Left lung (tissue), 10 donors: ENCODE measurements around the gene GARNL3. TPM values are rescaled to one million over a fixed set of nuclear protein-coding genes. Genes with fewer than 3 reads are reported as not detected.
A peak's percentile ranks its signal among the peaks of the same experiment; 100 is the strongest.

Source experiments
- ATAC-seq: fragments of 200-7000 bp; cut with Tn5 transposase; one replicate; pipeline ENCODE4 v1.9.1; 2020; ENCODE audit warnings: moderate library complexity
- DNase-seq, 4 donors: peaks; one replicate each; pipeline ENCODE4 v3.0.0-alpha.2; 2013 to 2020
- H3K27ac ChIP-seq, 2 donors: fragments of 200-600 bp; sonication (generic) in 1 of 2; one replicate each; pipeline versions ENCODE4 v1.5.0 to v1.8.0; 2020 to 2021
- H3K27me3 ChIP-seq, 2 donors: fragments of 200-600 bp; sonication (generic) in 1 of 2; one replicate each; pipeline versions ENCODE4 v1.5.0 to v1.8.0; 2020 to 2021
- H3K36me3 ChIP-seq, 2 donors: fragments of 200-600 bp; sonication (generic) in 1 of 2; one replicate each; pipeline versions ENCODE4 v1.5.0 to v1.8.0; 2020 to 2021
- H3K4me1 ChIP-seq, 2 donors: fragments of 200-600 bp; one replicate each; pipeline ENCODE4 v1.8.0; 2021
- H3K4me3 ChIP-seq, 2 donors: fragments of 200-600 bp; sonication (generic) in 1 of 2; one replicate each; pipeline versions ENCODE4 v1.5.0 to v1.8.0; 2020 to 2021; ENCODE audit warnings: mild to moderate bottlenecking in 1 of 2
- H3K9me3 ChIP-seq, 2 donors: fragments of 200-600 bp; sonication (generic) in 1 of 2; one replicate each; pipeline versions ENCODE4 v1.5.0 to v1.8.0; 2020 to 2021
- CTCF ChIP-seq, 2 donors: fragments of 200-600 bp; sonication (generic) in 1 of 2; IDR thresholded peaks; one replicate each; pipeline versions ENCODE4 v1.5.0 to v1.8.0; 2021; ENCODE audit warnings: antibody characterized with exemption in 2 of 2
- intact Hi-C, 2 donors: fragments of 100-400 bp; cut with DNase I; formaldehyde crosslinking; loops; one replicate each; pipeline versions ENCODE4 v1.11.2 to v1.14.2; 2022
- polyA plus RNA-seq, 6 donors: library from polyadenylated mRNA; unstranded; fragments of 120-200 nt; gene quantifications; one replicate each; pipeline ENCODE4 v1.2.1, GENCODE V29; 2013; ENCODE audit not compliant: insufficient read length in 6 of 6
- total RNA-seq, 2 donors: library from RNA; stranded (reverse); fragmentation: NEBNext Ultra II Directional; extraction: Animal tissue kit (Norgen Biotek cat#: 25700); gene quantifications; one replicate each; pipeline ENCODE4 v1.2.1, GENCODE V29; 2021
- donor health status: DM: no; HTN: yes; CAD: no.
- donor health status: DM: no; HTN: no; CAD: no.

GARNL3 gene
- total and polyA plus RNA-seq, 8 donors, result 7.4 to 40.4 (median 37.7) TPM

- intact Hi-C loops, result loop anchor here in 1 of 2 donors (10.0 kb wide), 1 partner anchor 128 kb away; no protein-coding TSS in a partner anchor
These were observed 47.7 kb upstream of the GARNL3 start for GRCh38 chr9:127216888-127217217.

GRCh38 chr9:127218818-127219217 lies 45.8 kb upstream of the GARNL3 start:
- no peak for TF ChIP-seq CTCF (IDR thresholded peaks at IDR 0.05)

More at GRCh38 chr9:127216888-127217217, 47.7 kb upstream of the GARNL3 start:
- no peaks in the 10 kb centered on the region for H3K4me1 ChIP-seq
- H3K9me3 ChIP-seq, result no peaks in the 10 kb centered on the region
- no peak overlapping the region for H3K27ac ChIP-seq
- DNase-seq, result peak in 1 of 4 donors; percentile 13
- TF ChIP-seq CTCF (IDR thresholded peaks at IDR 0.05), result no peak
- H3K36me3 ChIP-seq, result no peaks in the 10 kb centered on the region
- H3K27me3 ChIP-seq, result no peaks in the 10 kb centered on the region
- no peak for ATAC-seq
- H3K4me3 ChIP-seq, result no peak overlapping the region

GRCh38 chr9:127219520-127219919 lies 45.1 kb upstream of the GARNL3 start:
- no peaks in the 10 kb centered on the region for H3K36me3 ChIP-seq
- ATAC-seq (no peak), DNase-seq (peak in 1 of 4 donors; percentile 29)
- H3K27ac ChIP-seq, result no peak overlapping the region
- TF ChIP-seq CTCF (IDR thresholded peaks at IDR 0.05), result no peak
- H3K9me3 ChIP-seq, result no peaks in the 10 kb centered on the region
- H3K4me1 ChIP-seq, result peaks cover 0 to 5% of the 10 kb centered on the region in 2 donors
- H3K27me3 ChIP-seq, result peaks cover 0 to 11% of the 10 kb centered on the region in 2 donors
- intact Hi-C loops, result loop anchor here in 1 of 2 donors (10.0 kb wide), 1 partner anchor 125 kb away; no protein-coding TSS in a partner anchor
- H3K4me3 ChIP-seq, result no peak overlapping the region

More at GRCh38 chr9:127218818-127219217, 45.8 kb upstream of the GARNL3 start:
- Histone ChIP-seq H3K4me1 (no peaks in the 10 kb centered on the region), H3K4me3 (no peak overlapping the region), H3K27me3 (peaks cover 0 to 4% of the 10 kb centered on the region in 2 donors), H3K9me3 (no peaks in the 10 kb centered on the region), H3K36me3 (no peaks in the 10 kb centered on the region), H3K27ac (no peak overlapping the region)
- ATAC-seq (no peak), DNase-seq (no peak)
- intact Hi-C loops, result loop anchor here in 1 of 2 donors (10.0 kb wide), 1 partner anchor 126 kb away; no protein-coding TSS in a partner anchor

- Histone ChIP-seq H3K27me3 (peaks cover 0 to 25% of the 10 kb centered on the region in 2 donors), H3K4me1 (peaks cover 0 to 11% of the 10 kb centered on the region in 2 donors), H3K4me3 (no peak overlapping the region), H3K27ac (no peak overlapping the region), H3K36me3 (no peaks in the 10 kb centered on the region), H3K9me3 (no peaks in the 10 kb centered on the region)
- no peak for TF ChIP-seq CTCF (IDR thresholded peaks at IDR 0.05)
- ATAC-seq (no peak), DNase-seq (no peak)
- intact Hi-C loops, result no loop called here
These were observed 42.9 kb upstream of the GARNL3 start for GRCh38 chr9:127221695-127222094.

GRCh38 chr9:127222388-127223095 lies 42.0 kb upstream of the GARNL3 start:
- no peak overlapping the region for H3K27ac ChIP-seq
- peaks cover 0 to 11% of the 10 kb centered on the region in 2 donors for H3K4me1 ChIP-seq
- H3K36me3 ChIP-seq, result no peaks in the 10 kb centered on the region
- peaks cover 0 to 25% of the 10 kb centered on the region in 2 donors for H3K27me3 ChIP-seq
- H3K4me3 ChIP-seq, result no peak overlapping the region
- DNase-seq (no peak), ATAC-seq (no peak)
- TF ChIP-seq CTCF (IDR thresholded peaks at IDR 0.05), result no peak
- no peaks in the 10 kb centered on the region for H3K9me3 ChIP-seq
- intact Hi-C loops, result no loop called here
